ENCODE measurements around the gene SMDT1.

Gene SMDT1

GRCh38 chr22:42050641-42051180, 28.8 kb upstream of the SMDT1 start:
- H3K27ac ChIP-seq: no peak overlapping the region
- DNase-seq: no peak
- no peaks in the 10 kb centered on the region for H3K36me3 ChIP-seq
- H3K9me3 ChIP-seq (ENCODE audit: severe bottlenecking): no peaks in the 10 kb centered on the region
- H3K27me3 ChIP-seq (ENCODE audit: insufficient read depth, low read depth, severe bottlenecking): no peaks in the 10 kb centered on the region
- no peak overlapping the region for H3K4me3 ChIP-seq (ENCODE audit: low read depth, low read length)
- TF ChIP-seq CTCF (IDR thresholded peaks at IDR 0.05; ENCODE audit: low read depth, low read length): no peak

- Histone ChIP-seq H3K36me3 (no peaks in the 10 kb centered on the region), H3K9me3 (ENCODE audit: severe bottlenecking) (peaks cover 7% of the 10 kb centered on the region), H3K4me3 (ENCODE audit: low read depth, low read length) (no peak overlapping the region), H3K27me3 (ENCODE audit: insufficient read depth, low read depth, severe bottlenecking) (no peaks in the 10 kb centered on the region), H3K27ac (no peak overlapping the region)
- DNase-seq: no peak
- no peak for TF ChIP-seq CTCF (IDR thresholded peaks at IDR 0.05; ENCODE audit: low read depth, low read length)
Observed at GRCh38 chr22:42052765-42053164, 26.7 kb upstream of the SMDT1 start.

GRCh38 chr22:42056757-42057511, 22.6 kb upstream of the SMDT1 start:
- H3K27me3 ChIP-seq (ENCODE audit: insufficient read depth, low read depth, severe bottlenecking): no peaks in the 10 kb centered on the region
- no peak for DNase-seq
- peaks cover 10% of the 10 kb centered on the region for H3K9me3 ChIP-seq (ENCODE audit: severe bottlenecking)
- H3K4me3 ChIP-seq (ENCODE audit: low read depth, low read length): no peak overlapping the region
- TF ChIP-seq CTCF (IDR thresholded peaks at IDR 0.05; ENCODE audit: low read depth, low read length): no peak
- H3K27ac ChIP-seq: no peak overlapping the region
- H3K36me3 ChIP-seq: peaks cover 32% of the 10 kb centered on the region

GRCh38 chr22:42060489-42060888, 19.0 kb upstream of the SMDT1 start:
- H3K27me3 ChIP-seq (ENCODE audit: insufficient read depth, low read depth, severe bottlenecking): no peaks in the 10 kb centered on the region
- H3K36me3 ChIP-seq: peaks cover 54% of the 10 kb centered on the region
- no peak for DNase-seq
- no peak overlapping the region for H3K27ac ChIP-seq
- peaks cover 10% of the 10 kb centered on the region for H3K9me3 ChIP-seq (ENCODE audit: severe bottlenecking)
- H3K4me3 ChIP-seq (ENCODE audit: low read depth, low read length): no peak overlapping the region
- TF ChIP-seq CTCF (IDR thresholded peaks at IDR 0.05; ENCODE audit: low read depth, low read length): no peak

GRCh38 chr22:42061041-42061440, 18.5 kb upstream of the SMDT1 start:
- no peak for DNase-seq
- no peak overlapping the region for H3K27ac ChIP-seq
- peaks cover 10% of the 10 kb centered on the region for H3K9me3 ChIP-seq (ENCODE audit: severe bottlenecking)
- no peak for TF ChIP-seq CTCF (IDR thresholded peaks at IDR 0.05; ENCODE audit: low read depth, low read length)
- H3K27me3 ChIP-seq (ENCODE audit: insufficient read depth, low read depth, severe bottlenecking): no peaks in the 10 kb centered on the region
- no peak overlapping the region for H3K4me3 ChIP-seq (ENCODE audit: low read depth, low read length)
- peaks cover 57% of the 10 kb centered on the region for H3K36me3 ChIP-seq

Data from WERI-Rb-1 (cell line).